ENCODE data around the gene NCEH1.
"Not testable (repeated sequence)": the region's sequence is repeated elsewhere in the genome, so short reads cannot be mapped to it uniquely, and the experiment has no call there.

NCEH1 gene

DNA sequence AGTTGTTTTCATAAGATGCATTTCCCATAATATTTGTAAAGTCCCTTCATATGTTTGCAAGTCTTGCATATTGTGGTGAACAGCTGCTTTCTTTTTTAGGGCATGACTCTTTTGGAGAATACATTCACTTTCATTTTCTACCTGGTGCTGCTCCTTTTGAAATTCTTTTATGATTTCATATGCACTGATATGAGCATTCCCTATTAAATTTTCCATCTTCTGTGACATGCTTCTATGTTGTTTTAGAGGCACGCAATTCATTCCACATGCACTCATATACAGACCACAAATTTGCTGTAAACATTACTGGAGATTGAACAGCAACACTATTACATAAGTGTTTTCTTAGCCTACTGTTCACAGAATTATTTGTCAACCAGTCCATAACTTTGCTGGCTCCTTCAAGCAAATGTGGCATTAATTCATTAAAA lies 94.8 kb downstream of the NCEH1 start:
- peak; percentile 77 for FAIRE-seq
- DNase-seq (ENCODE audit: insufficient read length, low spot score) = no peak

DNA sequence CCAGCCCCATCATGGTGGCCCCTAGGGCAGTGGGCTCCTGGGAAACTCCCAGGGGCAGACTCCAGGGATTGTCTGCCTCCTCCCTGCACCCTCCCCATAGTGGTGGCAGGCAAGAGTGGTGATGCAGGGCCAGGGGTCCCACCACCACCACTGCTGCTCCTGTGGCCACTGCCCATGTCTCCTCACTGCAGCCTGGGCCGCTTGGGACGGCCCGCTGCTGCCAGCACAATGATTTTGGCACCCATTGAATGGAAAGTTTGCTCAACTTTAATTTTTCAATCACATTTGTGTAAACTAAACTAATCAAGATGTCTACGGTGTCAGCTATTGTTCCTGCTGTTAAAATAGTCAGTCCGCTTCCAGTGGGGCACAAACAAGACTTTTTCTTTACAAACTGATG lies 95.6 kb downstream of the NCEH1 start:
- DNase-seq (ENCODE audit: insufficient read length, low spot score) = no peak
- no peak for FAIRE-seq

- FAIRE-seq = no peak
These were observed 96.3 kb downstream of the NCEH1 start for GRCh38 chr3:172614340-172615274.

DNA sequence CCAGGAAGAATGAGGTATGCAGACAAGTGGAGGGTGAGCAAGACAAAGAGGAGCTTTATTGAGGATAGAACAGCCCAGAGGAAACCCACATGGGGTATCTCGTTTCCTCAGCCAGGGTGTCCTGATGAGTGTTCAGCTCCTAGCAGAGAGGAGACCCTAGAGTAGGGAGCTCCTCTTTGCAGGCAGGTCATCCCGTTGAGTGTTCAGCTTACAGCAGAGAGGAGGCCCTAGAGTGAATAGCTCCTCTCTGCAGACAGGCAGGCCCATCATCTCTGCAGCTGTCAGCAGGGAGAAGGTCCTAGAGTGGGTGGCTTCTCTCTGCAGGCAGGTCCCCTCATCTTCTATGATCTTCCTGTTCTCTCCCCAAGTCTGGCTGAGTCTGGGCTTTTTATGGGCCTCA lies 97.0 kb downstream of the NCEH1 start:
- DNase-seq (ENCODE audit: insufficient read length, low spot score) = no peak
- no peak for FAIRE-seq

More at GRCh38 chr3:172614340-172615274, 96.3 kb downstream of the NCEH1 start:
- DNase-seq (ENCODE audit: insufficient read length, low spot score) = no peak

DNA sequence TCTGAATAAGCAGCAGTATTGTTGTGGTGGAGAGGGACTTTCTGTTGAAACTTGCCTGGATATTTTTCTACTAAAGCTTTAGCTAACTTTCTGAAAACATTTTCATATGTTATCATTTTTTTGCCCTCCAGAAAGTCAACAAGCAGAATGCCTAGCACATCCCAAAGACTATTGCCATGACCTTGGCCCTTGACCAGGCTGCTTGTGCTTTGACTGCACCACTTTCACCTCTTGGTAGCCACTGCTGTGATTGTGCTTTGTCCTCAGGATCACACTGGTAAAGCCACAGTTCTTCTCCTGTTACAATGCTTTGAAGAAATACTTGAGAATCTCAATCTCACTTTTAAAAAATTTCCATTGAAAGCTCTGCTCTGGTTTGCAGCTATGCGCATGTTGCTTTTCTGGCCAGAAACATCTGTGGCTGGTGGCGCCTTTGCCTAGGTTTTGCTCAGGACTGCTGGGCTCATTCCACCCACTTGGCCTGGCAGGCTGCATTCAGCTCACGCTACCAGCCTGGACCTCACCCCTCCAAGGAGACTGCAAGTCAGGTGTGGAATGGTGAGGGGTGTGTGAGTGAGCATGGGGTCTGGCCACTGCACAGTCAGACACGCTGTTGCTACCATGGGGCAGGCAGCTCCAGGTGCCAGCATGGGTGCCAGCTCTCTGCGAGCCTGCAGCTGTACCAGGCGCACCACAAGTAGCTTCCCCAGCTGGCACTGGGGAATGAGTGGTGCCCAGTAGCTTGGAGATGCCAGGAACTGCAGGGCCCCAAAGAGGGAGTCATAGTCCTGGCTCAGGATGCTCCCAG lies 97.8 kb downstream of the NCEH1 start:
- DNase-seq (ENCODE audit: insufficient read length, low spot score) (no peak), FAIRE-seq (no peak)

GRCh38 chr3:172609750-172610149 lies 101.1 kb downstream of the NCEH1 start:
- FAIRE-seq (no peak), DNase-seq (ENCODE audit: insufficient read length, low spot score) (no peak)

GRCh38 chr3:172608575-172608974 lies 102.3 kb downstream of the NCEH1 start:
- no peak for FAIRE-seq
- DNase-seq (ENCODE audit: insufficient read length, low spot score) = no peak

DNA sequence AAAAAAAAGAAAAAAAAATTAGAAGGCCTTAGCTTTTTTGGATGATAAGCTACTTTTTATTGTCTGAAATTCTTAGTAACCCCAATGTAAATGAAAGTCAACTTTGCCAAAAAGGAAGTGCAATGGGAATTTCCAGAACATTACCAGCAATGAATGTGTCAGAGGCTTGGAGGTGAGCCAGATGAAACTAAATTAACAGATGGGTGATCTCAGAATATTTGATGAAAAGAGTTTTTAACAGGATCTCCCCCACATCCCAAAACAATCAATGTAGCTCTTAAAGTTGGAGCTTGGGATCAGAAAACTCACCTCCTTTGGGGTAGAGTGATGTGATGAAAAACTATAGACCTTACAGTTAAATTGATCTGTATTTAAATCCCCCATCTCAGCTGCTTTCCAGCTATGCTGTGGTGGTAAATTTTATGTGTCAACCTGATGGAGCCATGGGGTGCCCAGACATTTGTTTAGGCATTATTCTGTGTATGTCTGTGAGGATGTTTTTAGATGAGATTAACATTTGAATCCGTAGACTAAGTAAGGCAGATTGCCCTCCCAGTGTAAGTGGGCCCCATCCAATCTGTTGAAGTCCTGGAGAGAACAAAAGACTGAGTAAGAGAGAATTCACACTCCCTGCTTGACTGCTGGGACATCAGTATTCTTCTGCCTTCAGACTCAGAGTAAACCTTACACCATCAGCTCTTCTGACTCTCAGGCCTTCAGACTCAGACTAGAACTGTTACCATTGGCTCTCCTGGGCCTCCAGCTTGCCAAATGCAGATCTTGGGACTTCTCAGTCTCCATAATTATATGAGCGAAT lies 103.4 kb downstream of the NCEH1 start:
- FAIRE-seq (no peak), DNase-seq (ENCODE audit: insufficient read length, low spot score) (no peak)

DNA sequence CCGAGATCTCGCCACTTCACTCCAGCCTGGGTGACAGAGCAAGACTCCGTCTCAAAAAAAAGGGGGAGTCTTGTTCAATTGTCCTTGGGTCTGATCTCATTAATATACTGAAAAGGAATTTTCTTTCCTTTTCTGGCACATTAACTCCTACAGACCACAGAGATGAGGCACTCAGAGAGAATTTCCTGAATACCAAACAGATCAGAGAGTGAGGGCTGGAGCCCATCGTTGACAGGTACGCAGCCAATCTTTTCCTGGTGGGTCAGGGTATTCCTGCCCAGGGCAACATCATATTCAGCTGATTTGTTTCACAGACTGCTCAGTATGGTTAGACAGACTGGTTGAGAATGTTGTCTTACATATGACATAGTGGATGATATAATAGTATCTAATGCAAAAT lies 104.8 kb downstream of the NCEH1 start:
- no peak for DNase-seq (ENCODE audit: insufficient read length, low spot score)

DNA sequence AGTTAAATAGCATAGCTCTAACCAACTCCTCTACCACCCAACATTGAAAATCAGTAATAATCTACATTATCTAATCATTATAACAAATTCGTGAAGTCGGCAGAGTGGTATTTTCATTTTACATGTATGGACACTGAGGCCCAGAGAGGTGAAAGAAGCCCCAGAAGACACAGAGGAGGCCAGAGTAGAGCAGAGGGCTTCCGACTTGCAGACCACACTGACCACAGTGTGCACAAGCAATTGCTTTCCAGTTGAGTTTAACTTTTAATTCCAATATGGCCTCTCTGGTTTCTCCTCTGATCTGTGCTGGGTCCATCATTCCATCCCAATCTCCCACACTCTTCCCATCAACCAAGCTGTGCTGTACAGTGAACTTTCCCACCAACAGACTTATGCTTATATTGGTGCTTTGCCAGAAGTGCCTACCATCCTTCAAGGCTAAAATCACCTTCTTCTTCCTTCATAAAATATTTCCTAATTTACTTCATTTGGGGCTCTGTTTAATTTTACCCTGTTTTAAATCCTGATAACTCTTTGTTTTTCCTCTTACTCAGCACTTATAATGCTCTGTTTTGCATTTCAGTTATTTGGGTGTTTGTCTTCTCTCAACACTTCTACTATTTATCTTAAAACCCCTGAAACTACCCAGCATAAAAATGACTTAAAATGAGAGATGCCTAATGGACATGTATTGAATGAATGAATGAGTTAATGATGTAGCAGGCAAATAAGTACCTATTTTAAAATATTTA lies 105.8 kb downstream of the NCEH1 start:
- no peak for FAIRE-seq
- DNase-seq (ENCODE audit: insufficient read length, low spot score) = no peak

More for the DNA sequence above, 104.8 kb downstream of the NCEH1 start:
- FAIRE-seq = no peak

DNA sequence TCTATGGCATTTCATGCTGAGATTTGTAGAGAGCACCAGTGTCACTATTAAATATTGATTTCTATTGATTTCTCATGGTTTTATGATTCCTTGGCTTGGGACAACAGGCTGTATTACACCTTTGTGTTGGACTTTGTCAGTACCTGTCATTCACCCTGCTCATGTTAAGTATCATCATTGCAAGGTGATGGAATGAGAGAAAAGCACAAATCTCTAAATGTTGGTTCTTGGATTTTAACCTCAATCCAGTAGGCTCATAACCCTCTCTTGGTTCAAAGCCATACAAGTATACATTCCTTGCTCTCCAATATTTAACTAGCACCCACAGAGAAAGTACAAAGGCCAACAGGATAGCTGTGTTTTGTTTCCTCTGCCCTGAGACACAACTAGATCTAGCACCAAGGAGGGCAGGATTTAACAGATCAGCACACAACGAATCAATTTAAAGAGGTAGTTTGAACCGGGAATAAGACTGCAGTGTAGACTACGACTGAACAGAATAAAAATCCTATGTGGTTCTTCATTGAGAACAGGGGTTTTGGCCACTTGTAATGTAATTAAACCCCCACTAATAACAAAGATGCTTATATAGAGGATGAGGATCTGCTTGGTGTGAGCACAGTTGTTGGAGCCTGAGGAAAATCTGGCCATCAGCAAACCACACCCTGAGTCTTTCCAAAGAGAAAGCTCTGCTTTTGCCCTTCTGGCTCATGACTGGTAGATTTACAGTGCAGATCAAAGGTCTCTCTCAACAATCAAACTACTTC lies 109.6 kb downstream of the NCEH1 start:
- FAIRE-seq = no peak
- DNase-seq (ENCODE audit: insufficient read length, low spot score) = no peak

GRCh38 chr3:172600644-172601065 lies 110.2 kb downstream of the NCEH1 start:
- DNase-seq (ENCODE audit: insufficient read length, low spot score) (no peak), FAIRE-seq (no peak)

DNA sequence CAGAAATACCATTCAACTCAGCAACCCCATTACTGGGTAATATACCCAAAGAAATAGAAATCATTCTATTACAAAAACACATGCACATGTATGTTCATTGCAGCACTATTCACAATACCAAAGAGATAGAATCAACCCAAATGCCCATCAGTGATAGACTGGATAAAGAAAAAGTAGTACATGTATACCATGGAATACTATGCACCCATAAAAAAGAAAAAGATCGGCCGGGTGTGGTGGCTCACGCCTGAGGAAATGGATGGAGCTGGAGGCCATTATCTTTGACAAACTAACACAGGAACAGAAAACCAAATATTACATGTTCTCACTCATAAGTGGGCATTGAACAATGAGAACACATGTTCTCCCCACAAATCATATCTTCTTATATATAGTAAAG lies 112.0 kb downstream of the NCEH1 start:
- DNase-seq (ENCODE audit: insufficient read length, low spot score) (no peak), FAIRE-seq (no peak)

DNA sequence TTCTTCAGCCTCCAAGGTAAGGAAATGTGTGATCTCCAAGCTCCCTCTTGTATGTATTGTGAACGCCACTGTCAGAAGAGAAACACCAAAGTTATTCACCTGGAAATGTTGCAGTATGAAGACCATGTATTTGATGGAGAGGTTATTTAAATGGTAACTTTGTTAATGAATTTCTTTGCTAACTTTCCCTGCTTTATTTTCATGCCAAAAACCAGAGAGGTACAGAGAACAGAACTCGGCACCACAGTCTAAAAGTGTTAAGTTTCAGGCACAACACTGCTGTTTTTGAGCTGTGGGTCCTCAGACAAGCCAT lies 114.5 kb downstream of the NCEH1 start:
- FAIRE-seq = no peak
- DNase-seq (ENCODE audit: insufficient read length, low spot score) = no peak

GRCh38 chr3:172595664-172596393 lies 115.0 kb downstream of the NCEH1 start:
- peak; percentile 57 for DNase-seq (ENCODE audit: insufficient read length, low spot score)
- FAIRE-seq = peak; percentile 95

DNA sequence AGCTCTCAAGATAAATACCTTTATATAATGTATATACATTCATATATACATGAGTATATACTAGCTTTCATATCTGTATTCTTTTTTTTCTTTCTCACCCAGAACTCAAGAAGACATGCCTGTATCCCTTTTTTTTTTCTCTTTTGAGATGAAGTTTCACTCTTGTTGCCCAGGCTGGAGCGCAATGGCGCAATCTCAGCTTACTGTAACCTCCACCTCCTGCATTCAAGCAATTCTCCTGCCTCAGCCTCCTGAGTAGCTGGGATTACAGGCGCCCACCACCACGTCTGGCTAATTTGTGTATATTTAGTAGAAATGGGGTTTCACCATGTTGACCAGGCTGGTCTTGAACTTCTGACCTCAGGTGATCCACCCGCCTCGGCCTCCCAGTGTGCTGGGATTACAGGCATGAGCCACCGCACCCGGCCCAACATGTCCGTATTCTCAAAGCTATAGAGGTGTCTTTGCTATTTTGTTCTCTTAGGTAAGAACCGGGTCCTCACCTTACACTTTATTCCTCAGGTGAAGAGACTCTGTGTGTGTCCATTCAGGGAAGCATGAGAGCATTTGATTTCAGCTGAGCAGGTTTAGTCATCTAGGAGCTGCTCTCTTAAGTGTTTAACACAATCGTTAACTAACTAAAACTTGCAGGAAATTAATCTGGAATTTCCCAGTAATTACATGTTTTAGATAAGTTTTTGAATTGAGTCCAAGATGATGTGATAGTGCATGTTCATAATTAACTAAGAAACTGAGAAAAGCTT lies 115.8 kb downstream of the NCEH1 start:
- not testable (repeated sequence) for FAIRE-seq; DNase-seq (ENCODE audit: insufficient read length, low spot score)

DNA sequence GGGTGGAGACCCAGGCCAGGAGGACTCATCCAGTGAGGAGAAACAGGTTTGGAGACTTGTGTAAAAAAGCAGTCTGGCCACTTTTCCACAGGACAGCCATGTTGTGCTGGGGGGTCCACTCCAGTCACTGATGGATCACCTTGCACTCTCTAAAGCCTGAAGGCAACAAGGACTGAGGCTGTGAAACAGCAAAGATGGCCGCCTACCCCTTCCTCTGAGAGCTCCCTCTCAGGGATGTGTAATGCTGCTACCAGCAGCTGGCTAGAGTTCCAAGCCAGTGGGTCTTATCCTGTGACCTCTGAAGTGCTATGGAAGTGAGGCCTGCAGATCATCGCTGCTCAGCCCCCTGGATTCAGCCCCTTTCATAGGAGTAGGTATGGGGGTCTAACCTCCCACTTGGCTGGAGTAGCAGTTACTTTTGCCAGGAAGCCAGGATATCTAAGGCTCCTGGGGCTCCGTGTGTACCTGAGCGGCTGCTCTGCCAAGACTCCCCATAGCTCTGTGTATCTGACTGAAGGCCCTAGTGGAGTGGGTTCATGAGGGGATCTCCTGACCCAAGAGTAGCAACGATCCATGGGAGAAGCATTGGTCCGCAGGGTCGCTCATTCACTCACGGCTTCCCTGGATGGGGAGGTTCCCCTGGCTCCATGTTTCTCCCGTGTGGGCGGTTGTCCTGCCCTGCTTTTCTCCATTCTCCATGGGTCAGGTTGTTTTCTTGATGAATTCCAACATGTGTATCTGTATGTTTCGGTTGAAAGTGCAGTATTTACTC lies 117.8 kb downstream of the NCEH1 start:
- FAIRE-seq = peak; percentile 64
- no peak for DNase-seq (ENCODE audit: insufficient read length, low spot score)
